Measurements from ENCODE around the gene RPTOR. TPM values are rescaled to one million over a fixed set of nuclear protein-coding genes. Genes with fewer than 3 reads are reported as not detected.

The RPTOR gene
- total RNA-seq, 6 experiments from 2014 or later = 34.4 to 39.2 (median 35.5) TPM

GRCh38 chr17:80955671-80956280 lies 411.1 kb downstream of the RPTOR start:
- no peak for DNase-seq
- Mint-ChIP-seq H3K27ac (no peak overlapping the region), H3K9me3 (no peaks in the 10 kb centered on the region), H3K27me3 (ENCODE audit: insufficient read depth) (peaks cover 4% of the 10 kb centered on the region; the same call in 1 of the 2 replicates), H3K36me3 (ENCODE audit: low read depth) (no peaks in the 10 kb centered on the region), H3K4me3 (no peak overlapping the region), H3K4me1 (ENCODE audit: low read depth) (peaks cover 9% of the 10 kb centered on the region)
- TF ChIP-seq CTCF (IDR thresholded peaks at IDR 0.05) = no peak

- Mint-ChIP-seq H3K27me3 (ENCODE audit: insufficient read depth) (peaks cover 4% of the 10 kb centered on the region; the same call in 1 of the 2 replicates), H3K27ac (no peak overlapping the region), H3K36me3 (ENCODE audit: low read depth) (no peaks in the 10 kb centered on the region), H3K9me3 (no peaks in the 10 kb centered on the region), H3K4me1 (ENCODE audit: low read depth) (peaks cover 9% of the 10 kb centered on the region), H3K4me3 (no peak overlapping the region)
- DNase-seq = no peak
- no peak for TF ChIP-seq CTCF (IDR thresholded peaks at IDR 0.05)
These were observed 411.9 kb downstream of the RPTOR start for GRCh38 chr17:80956321-80957190.

GRCh38 chr17:80957461-80957941 lies 412.9 kb downstream of the RPTOR start:
- peaks cover 4% of the 10 kb centered on the region; the same call in 1 of the 2 replicates for H3K27me3 Mint-ChIP-seq (ENCODE audit: insufficient read depth)
- no peak for TF ChIP-seq CTCF (IDR thresholded peaks at IDR 0.05)
- peaks cover 9% of the 10 kb centered on the region for H3K4me1 Mint-ChIP-seq (ENCODE audit: low read depth)
- no peaks in the 10 kb centered on the region for H3K9me3 Mint-ChIP-seq
- no peak overlapping the region for H3K27ac Mint-ChIP-seq
- no peaks in the 10 kb centered on the region for H3K36me3 Mint-ChIP-seq (ENCODE audit: low read depth)
- DNase-seq = no peak
- H3K4me3 Mint-ChIP-seq = no peak overlapping the region

- Mint-ChIP-seq H3K9me3 (no peaks in the 10 kb centered on the region), H3K4me3 (peak overlapping the region; percentile 53; the same call in 1 of the 2 replicates), H3K4me1 (ENCODE audit: low read depth) (peaks cover 9% of the 10 kb centered on the region), H3K27ac (peak overlapping the region; percentile 45; the same call in 1 of the 2 replicates), H3K36me3 (ENCODE audit: low read depth) (no peaks in the 10 kb centered on the region), H3K27me3 (ENCODE audit: insufficient read depth) (peaks cover 4% of the 10 kb centered on the region; the same call in 1 of the 2 replicates)
- no peak for TF ChIP-seq CTCF (IDR thresholded peaks at IDR 0.05)
- DNase-seq = peak; percentile 88
These were observed 414.8 kb downstream of the RPTOR start for GRCh38 chr17:80959330-80960036.

GRCh38 chr17:80960037-80960796 lies 415.6 kb downstream of the RPTOR start:
- peaks cover 1% of the 10 kb centered on the region for H3K36me3 Mint-ChIP-seq (ENCODE audit: low read depth)
- no peak for DNase-seq
- H3K9me3 Mint-ChIP-seq = no peaks in the 10 kb centered on the region
- peaks cover 4% of the 10 kb centered on the region for H3K27me3 Mint-ChIP-seq (ENCODE audit: insufficient read depth)
- H3K27ac Mint-ChIP-seq = no peak overlapping the region
- H3K4me1 Mint-ChIP-seq (ENCODE audit: low read depth) = peaks cover 9% of the 10 kb centered on the region
- no peak overlapping the region for H3K4me3 Mint-ChIP-seq
- TF ChIP-seq CTCF (IDR thresholded peaks at IDR 0.05) = no peak

Data from HFFc6 (cell line).